Stomach (tissue), 4 donors: ENCODE data around the gene SCAI.
A peak's percentile ranks its signal among the peaks of the same experiment; 100 is the strongest.

ENCODE experiments used
- CTCF ChIP-seq, 7 experiments: fragments of 450-650 bp in 4 of 7; fragments of 200-600 bp in 3 of 7; sonication (generic) in 3 of 7; IDR thresholded peaks; one replicate each; pipeline ENCODE4 v1.5.1; 2016 to 2019; ENCODE audit warnings: antibody characterized with exemption in 7 of 7, control low read depth in 2 of 7, mild to moderate bottlenecking in 1 of 7
- EP300 ChIP-seq: sonication (generic); formaldehyde crosslinking; IDR thresholded peaks from one replicate; pipeline ENCODE4 v1.6.1; 2017; ENCODE audit warnings: antibody characterized with exemption
- POLR2A ChIP-seq, 4 donors: fragments of 450-650 bp; IDR thresholded peaks; one replicate each; pipeline ENCODE4 v1.6.1; 2016; ENCODE audit warnings: antibody characterized with exemption in 4 of 4, control low read depth in 2 of 4, mild to moderate bottlenecking in 1 of 4, moderate library complexity in 1 of 4

DNA sequence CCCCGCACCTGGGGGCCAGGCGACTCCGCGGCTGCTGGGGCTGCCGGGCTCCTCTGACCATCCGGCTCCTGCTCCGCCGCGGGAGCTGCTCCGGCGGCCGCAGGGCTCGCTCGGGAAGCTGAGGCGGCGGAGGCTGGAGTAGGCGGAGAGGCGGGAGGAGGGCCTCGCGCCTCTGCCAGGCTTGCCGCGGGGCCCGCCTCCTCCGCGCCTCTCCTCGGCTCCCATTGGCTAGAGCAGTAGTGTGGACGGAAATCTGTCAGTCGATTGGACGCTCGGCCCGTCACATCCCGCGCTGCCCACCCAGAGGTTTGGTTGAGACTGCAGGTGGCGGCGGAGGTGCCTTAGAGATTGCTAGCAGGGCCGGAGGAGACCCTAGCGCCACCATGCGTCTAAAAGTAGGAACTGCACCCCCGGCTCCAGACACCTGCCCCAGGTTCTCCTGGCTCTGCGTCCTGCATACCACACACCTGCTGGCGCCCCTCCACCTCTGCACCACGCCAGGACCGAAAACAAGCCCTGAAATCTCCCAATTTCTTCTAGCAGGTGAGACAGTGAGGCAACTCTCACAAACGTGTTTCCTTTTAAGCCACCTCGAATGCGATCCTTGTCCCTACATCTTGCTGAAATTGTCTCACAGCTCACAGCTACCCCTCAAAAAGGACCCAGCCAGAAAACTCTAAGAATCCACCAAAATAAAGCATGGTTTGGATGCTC lies at the start of gene SCAI:
- TF ChIP-seq CTCF (IDR thresholded peaks at IDR 0.05) (peak in 6 of 7 experiments; percentile 92 to 100 (median 100)), POLR2A (IDR thresholded peaks at IDR 0.05) (no peak), EP300 (no peak)
